Mesendoderm (in vitro differentiated cells): ENCODE results near the gene TTLL10.

ENCODE experiments used
- DNase-seq: peaks from one replicate; pipeline ENCODE4 v3.0.0; 2013
- H2AK5ac ChIP-seq: 2 replicates; pipeline ENCODE4 v1.6.1; 2013; ENCODE audit warnings: low read length, inconsistent platforms
- H2BK120ac ChIP-seq: 2 replicates; pipeline ENCODE4 v1.6.1; 2013; ENCODE audit warnings: low read depth, mild to moderate bottlenecking, low read length, moderate library complexity, mixed read lengths
- H2BK15ac ChIP-seq: replicated peaks from 2 replicates; pipeline ENCODE4 v1.6.1; 2013; ENCODE audit warnings: low read depth, mild to moderate bottlenecking, moderate library complexity
- H2BK5ac ChIP-seq: 2 replicates; pipeline ENCODE4 v1.6.1; 2013; ENCODE audit warnings: low read length, inconsistent platforms
- H3K18ac ChIP-seq: 2 replicates; pipeline ENCODE4 v1.6.1; 2013; ENCODE audit warnings: mild to moderate bottlenecking, low read length, mixed read lengths
- H3K23ac ChIP-seq: one replicate; pipeline ENCODE4 v1.6.1; 2013; ENCODE audit warnings: low read length
- H3K27ac ChIP-seq: 2 replicates; pipeline ENCODE4 v1.5.1; 2013; ENCODE audit warnings: low read depth, mild to moderate bottlenecking, inconsistent platforms, low read length, moderate library complexity
- H3K27me3 ChIP-seq: 2 replicates; pipeline ENCODE4 v1.6.1; 2013; ENCODE audit warnings: low read length, control low read depth, mild to moderate bottlenecking, inconsistent platforms; ENCODE audit not compliant: insufficient read depth, poor library complexity
- H3K36me3 ChIP-seq: 2 replicates; pipeline ENCODE4 v1.6.1; 2013; ENCODE audit warnings: low read length, inconsistent platforms; ENCODE audit not compliant: control insufficient read depth, insufficient read depth
- H3K4ac ChIP-seq: one replicate; pipeline ENCODE4 v1.6.1; 2013; ENCODE audit warnings: low read depth, mild to moderate bottlenecking, low read length, moderate library complexity
- H3K4me1 ChIP-seq: 2 replicates; pipeline ENCODE4 v1.6.1; 2013; ENCODE audit warnings: low read depth, low read length, inconsistent platforms; ENCODE audit not compliant: control insufficient read depth
- H3K4me2 ChIP-seq: 2 replicates; pipeline ENCODE4 v1.6.1; 2013; ENCODE audit warnings: low read length
- H3K4me3 ChIP-seq: 2 replicates; pipeline ENCODE4 v1.5.1; 2013; ENCODE audit warnings: mild to moderate bottlenecking, low read length
- H3K56ac ChIP-seq: one replicate; pipeline ENCODE4 v1.6.1; 2013; ENCODE audit warnings: low read length
- H3K79me1 ChIP-seq: 2 replicates; pipeline ENCODE4 v1.6.1; 2013; ENCODE audit warnings: low read length, inconsistent platforms
- H3K79me2 ChIP-seq: 2 replicates; pipeline ENCODE4 v1.6.1; 2013; ENCODE audit warnings: mild to moderate bottlenecking, low read length; ENCODE audit not compliant: control insufficient read depth, insufficient read depth
- H3K9ac ChIP-seq: 2 replicates; pipeline ENCODE4 v1.6.1; 2013; ENCODE audit warnings: low read length, inconsistent platforms
- H4K5ac ChIP-seq: one replicate; pipeline ENCODE4 v1.6.1; 2013; ENCODE audit warnings: low read length
- H4K8ac ChIP-seq: one replicate; pipeline ENCODE4 v1.6.1; 2013; ENCODE audit warnings: low read depth, mild to moderate bottlenecking, control low read depth, low read length, moderate library complexity
- WGBS: extraction: QIAGEN DNeasy Blood & Tissue Kit; methylation state at CpG from one replicate; pipeline ENCODE4 v1.1.7; 2013; ENCODE audit warnings: low lambda C conversion rate, missing lambda C conversion rate; ENCODE audit not compliant: insufficient coverage; ENCODE audit errors: extremely low coverage; 5-methylcytosine and 5-hydroxymethylcytosine counted together

The TTLL10 gene

GRCh38 chr1:1208713-1209433, 35.2 kb downstream of the TTLL10 start:
- H3K56ac ChIP-seq, result no peak overlapping the region
- H2BK5ac ChIP-seq, result no peak overlapping the region
- no peak overlapping the region for H3K9ac ChIP-seq
- H2AK5ac ChIP-seq, result no peak overlapping the region
- no peak overlapping the region for H4K5ac ChIP-seq
- no peak overlapping the region for H2BK120ac ChIP-seq
- no peak overlapping the region for H4K8ac ChIP-seq
- no peaks in the 10 kb centered on the region for H3K79me1 ChIP-seq
- H2BK15ac ChIP-seq, result no peak overlapping the region
- H3K27ac ChIP-seq, result no peak overlapping the region
- no peak overlapping the region for H3K18ac ChIP-seq
- H3K4me2 ChIP-seq, result no peak overlapping the region
- H3K79me2 ChIP-seq, result no peaks in the 10 kb centered on the region
- H3K4me1 ChIP-seq, result no peaks in the 10 kb centered on the region
- no peak overlapping the region for H3K4ac ChIP-seq
- WGBS, result no CpG with 5 or more reads among the region's 38 CpGs
- H3K4me3 ChIP-seq, result no peak overlapping the region
- DNase-seq, result no peak
- no peaks in the 10 kb centered on the region for H3K36me3 ChIP-seq
- no peak overlapping the region for H3K23ac ChIP-seq
- no peaks in the 10 kb centered on the region for H3K27me3 ChIP-seq

- no peak overlapping the region for H3K4me2 ChIP-seq
- H3K27me3 ChIP-seq, result no peaks in the 10 kb centered on the region
- H3K4ac ChIP-seq, result no peak overlapping the region
- H3K79me2 ChIP-seq, result no peaks in the 10 kb centered on the region
- DNase-seq, result no peak
- H3K79me1 ChIP-seq, result no peaks in the 10 kb centered on the region
- no peaks in the 10 kb centered on the region for H3K4me1 ChIP-seq
- H3K56ac ChIP-seq, result no peak overlapping the region
- no peak overlapping the region for H2BK15ac ChIP-seq
- no CpG with 5 or more reads among the region's 31 CpGs for WGBS
- H3K23ac ChIP-seq, result no peak overlapping the region
- H4K8ac ChIP-seq, result no peak overlapping the region
- no peak overlapping the region for H2AK5ac ChIP-seq
- H3K4me3 ChIP-seq, result no peak overlapping the region
- no peak overlapping the region for H4K5ac ChIP-seq
- H3K9ac ChIP-seq, result no peak overlapping the region
- H2BK120ac ChIP-seq, result no peak overlapping the region
- H2BK5ac ChIP-seq, result no peak overlapping the region
- H3K36me3 ChIP-seq, result no peaks in the 10 kb centered on the region
- no peak overlapping the region for H3K27ac ChIP-seq
- no peak overlapping the region for H3K18ac ChIP-seq
Observed at GRCh38 chr1:1210726-1211540, 37.3 kb downstream of the TTLL10 start.

- Histone ChIP-seq H2BK5ac (no peak overlapping the region), H3K79me2 (no peaks in the 10 kb centered on the region), H2BK15ac (no peak overlapping the region), H4K5ac (no peak overlapping the region), H3K4me3 (no peak overlapping the region), H3K36me3 (no peaks in the 10 kb centered on the region), H2AK5ac (no peak overlapping the region), H3K9ac (no peak overlapping the region), H3K4me1 (no peaks in the 10 kb centered on the region), H3K4me2 (no peak overlapping the region), H3K56ac (no peak overlapping the region), H3K79me1 (no peaks in the 10 kb centered on the region), H3K4ac (no peak overlapping the region), H3K18ac (no peak overlapping the region), H3K23ac (no peak overlapping the region), H2BK120ac (no peak overlapping the region), H3K27ac (no peak overlapping the region), H4K8ac (no peak overlapping the region), H3K27me3 (no peaks in the 10 kb centered on the region)
- no CpG with 5 or more reads among the region's 28 CpGs for WGBS
- no peak for DNase-seq
Observed at GRCh38 chr1:1211541-1212441, 38.1 kb downstream of the TTLL10 start.

GRCh38 chr1:1212780-1213344, 39.2 kb downstream of the TTLL10 start:
- Histone ChIP-seq H3K36me3 (no peaks in the 10 kb centered on the region), H3K27ac (no peak overlapping the region), H4K5ac (no peak overlapping the region), H3K27me3 (no peaks in the 10 kb centered on the region), H3K9ac (no peak overlapping the region), H3K4me3 (no peak overlapping the region), H3K18ac (no peak overlapping the region), H3K4ac (no peak overlapping the region), H2BK5ac (no peak overlapping the region), H3K56ac (no peak overlapping the region), H3K79me2 (no peaks in the 10 kb centered on the region), H3K23ac (no peak overlapping the region), H3K4me1 (no peaks in the 10 kb centered on the region), H4K8ac (no peak overlapping the region), H3K79me1 (no peaks in the 10 kb centered on the region), H2BK120ac (no peak overlapping the region), H2BK15ac (no peak overlapping the region), H2AK5ac (no peak overlapping the region), H3K4me2 (no peak overlapping the region)
- WGBS, result no CpG with 5 or more reads among the region's 24 CpGs
- no peak for DNase-seq

- no peak within 1 kb of the TSS for H3K9ac ChIP-seq
- H3K27me3 ChIP-seq, result no peaks in the 10 kb centered on the region
- H2BK15ac ChIP-seq, result no peak within 1 kb of the TSS
- no peak within 1 kb of the TSS for H3K4me3 ChIP-seq
- H2BK120ac ChIP-seq, result no peak within 1 kb of the TSS
- H3K4ac ChIP-seq, result no peak within 1 kb of the TSS
- no peaks in the 10 kb centered on the region for H3K36me3 ChIP-seq
- H3K79me1 ChIP-seq, result no peaks in the 10 kb centered on the region
- no peak within 1 kb of the TSS for H4K5ac ChIP-seq
- no peak within 1 kb of the TSS for H2AK5ac ChIP-seq
- no peak within 1 kb of the TSS for H3K27ac ChIP-seq
- H3K4me1 ChIP-seq, result no peaks in the 10 kb centered on the region
- no peak within 1 kb of the TSS for H3K56ac ChIP-seq
- H3K18ac ChIP-seq, result no peak within 1 kb of the TSS
- H4K8ac ChIP-seq, result no peak within 1 kb of the TSS
- H3K23ac ChIP-seq, result no peak within 1 kb of the TSS
- no peak within 1 kb of the TSS for H3K4me2 ChIP-seq
- no CpG with 5 or more reads among the region's 56 CpGs for WGBS
- H3K79me2 ChIP-seq, result no peaks in the 10 kb centered on the region
- DNase-seq, result no peak
- H2BK5ac ChIP-seq, result no peak within 1 kb of the TSS
Observed at GRCh38 chr1:1213345-1214265, 39.9 kb downstream of the TTLL10 start, which contains the start of gene TNFRSF4. Gene TNFRSF4, minus strand, starts transcription at chr1:1214153. Its CDS starts 26 bp downstream, at chr1:1214127.
